NCI-H2196 (cell line): ENCODE results near the gene LRRN1.

Experiments
- DNase-seq: peaks from one replicate; lab custom pipeline; 2025; ENCODE audit not compliant: unreplicated experiment; lab: John Stamatoyannopoulos, UW

The LRRN1 gene

GRCh38 chr3:3799173-3800079 is at the start of gene LRRN1:
Gene LRRN1 (plus strand): TSS chr3:3799431. CDS start chr3:3844642, 45,211 bp downstream.
- no peak for DNase-seq

- no peak for DNase-seq
These were observed 45.8 kb upstream of the LRRN1 start for GRCh38 chr3:3753416-3753815.

DNA sequence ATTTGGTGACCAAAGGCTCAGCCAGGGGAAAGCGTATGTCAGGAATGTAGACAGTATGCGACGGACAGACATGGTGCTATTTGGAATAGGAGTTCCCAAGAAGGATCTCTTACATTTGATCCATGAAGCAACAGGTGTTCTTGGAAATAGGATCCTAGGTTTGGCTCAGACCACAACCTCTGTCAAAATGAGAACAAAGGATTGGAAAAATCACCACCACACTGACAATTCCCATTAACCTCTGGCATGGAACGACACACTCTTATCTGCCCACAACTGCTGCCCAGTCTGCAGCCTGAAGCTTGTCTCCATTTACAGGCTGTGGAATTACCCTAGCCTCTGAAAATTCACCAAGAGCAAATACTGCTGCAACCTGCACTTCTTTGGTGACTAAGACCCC is 33.6 kb upstream of the LRRN1 start:
- DNase-seq, result no peak

DNA sequence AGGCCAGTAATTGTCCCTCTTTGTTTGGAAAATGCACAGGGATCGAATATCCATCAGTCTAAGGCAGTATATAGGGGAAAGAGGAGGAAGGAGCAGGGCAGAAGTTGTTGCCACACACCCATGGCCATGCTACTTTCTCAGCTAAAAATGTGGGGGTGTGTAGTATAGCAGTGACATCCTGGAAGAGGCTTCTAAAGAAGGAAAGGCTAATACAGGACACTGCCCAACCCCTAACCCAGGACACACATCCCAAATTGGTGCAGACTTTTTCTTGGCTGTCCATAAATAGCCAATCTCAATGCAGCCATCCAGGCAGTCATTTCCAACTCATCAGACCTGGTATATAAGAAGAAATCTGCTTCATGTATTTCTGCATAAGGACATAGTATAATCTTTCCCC is 33.1 kb upstream of the LRRN1 start:
- DNase-seq, result no peak

- DNase-seq, result no peak
These were observed 28.1 kb upstream of the LRRN1 start for GRCh38 chr3:3771094-3771493.

DNA sequence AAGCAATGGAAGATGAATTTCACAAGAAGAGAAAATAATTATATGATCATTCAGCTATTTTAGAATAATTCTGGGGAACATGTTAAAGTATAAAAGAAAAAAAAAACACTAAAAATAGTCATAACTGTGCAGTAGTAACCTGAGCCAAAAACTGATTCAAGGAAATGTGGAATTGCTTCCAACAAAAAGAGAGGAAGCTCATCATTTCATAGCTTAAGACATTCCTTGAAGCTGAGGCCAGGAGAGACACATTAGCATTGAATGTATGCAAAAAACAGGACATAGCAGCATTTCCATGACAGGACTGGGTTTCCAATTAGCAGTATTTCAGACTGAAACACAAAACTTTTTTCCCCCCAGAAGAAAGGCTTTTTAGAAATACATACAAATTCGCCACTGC is 27.7 kb upstream of the LRRN1 start:
- no peak for DNase-seq

DNA sequence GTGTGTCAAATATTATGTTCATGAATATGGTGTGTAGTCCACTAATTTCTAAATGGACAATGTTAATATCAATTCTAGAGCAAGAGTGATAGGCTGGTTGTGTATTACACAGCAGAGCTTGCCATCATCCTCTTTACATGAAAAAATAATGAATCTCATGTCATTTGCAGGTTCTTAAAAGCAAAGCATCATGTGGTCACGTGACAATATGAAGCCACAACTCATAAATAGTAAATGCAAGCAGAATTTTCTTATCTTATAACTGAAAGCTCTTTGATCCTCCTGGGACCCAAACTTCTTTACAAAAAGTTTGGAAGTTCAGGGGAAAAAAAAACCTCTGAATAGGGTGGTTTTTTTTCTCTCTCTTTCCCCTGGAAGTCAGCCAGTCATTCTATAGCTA is 26.9 kb upstream of the LRRN1 start:
- DNase-seq, result no peak

- DNase-seq, result no peak
These were observed 26.3 kb upstream of the LRRN1 start for GRCh38 chr3:3772920-3773319.

DNA sequence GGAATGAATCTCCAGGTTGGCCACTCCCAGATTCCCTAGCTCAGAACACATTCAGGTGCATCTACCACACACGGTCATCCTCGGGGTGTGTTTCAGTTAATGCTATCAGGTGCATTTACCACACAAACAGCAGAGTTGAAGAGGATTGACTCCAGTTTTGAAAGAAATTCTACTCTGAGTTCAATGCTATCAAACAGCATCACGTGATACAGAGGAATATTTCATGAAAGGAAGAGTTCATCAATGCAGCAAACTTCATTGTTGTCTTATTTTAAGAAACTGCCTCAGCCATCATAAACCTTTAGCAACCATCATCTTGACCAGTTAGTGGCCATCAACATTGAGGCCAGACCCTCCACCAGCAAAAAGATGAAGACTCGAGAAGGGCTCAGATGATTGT is 22.6 kb upstream of the LRRN1 start:
- DNase-seq, result no peak

DNA sequence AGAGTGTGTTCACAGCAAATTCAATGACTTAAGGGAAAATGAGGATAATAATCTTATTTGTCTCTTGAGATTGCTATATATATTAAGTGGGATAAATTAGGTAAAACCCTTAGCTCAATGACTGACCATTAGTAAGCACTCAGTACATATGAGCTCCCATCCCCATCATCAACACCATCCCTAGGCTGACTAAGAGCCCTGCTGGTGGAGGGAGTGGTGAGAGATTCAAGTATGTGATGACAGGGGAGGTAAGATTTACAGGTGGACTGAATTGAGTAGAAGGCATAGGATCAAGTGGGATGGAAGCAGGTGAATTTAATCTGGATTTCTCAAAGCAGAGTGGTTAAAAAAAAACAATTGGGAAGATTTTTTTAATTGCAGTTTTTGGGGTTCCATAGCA is 21.0 kb upstream of the LRRN1 start:
- DNase-seq, result no peak

DNA sequence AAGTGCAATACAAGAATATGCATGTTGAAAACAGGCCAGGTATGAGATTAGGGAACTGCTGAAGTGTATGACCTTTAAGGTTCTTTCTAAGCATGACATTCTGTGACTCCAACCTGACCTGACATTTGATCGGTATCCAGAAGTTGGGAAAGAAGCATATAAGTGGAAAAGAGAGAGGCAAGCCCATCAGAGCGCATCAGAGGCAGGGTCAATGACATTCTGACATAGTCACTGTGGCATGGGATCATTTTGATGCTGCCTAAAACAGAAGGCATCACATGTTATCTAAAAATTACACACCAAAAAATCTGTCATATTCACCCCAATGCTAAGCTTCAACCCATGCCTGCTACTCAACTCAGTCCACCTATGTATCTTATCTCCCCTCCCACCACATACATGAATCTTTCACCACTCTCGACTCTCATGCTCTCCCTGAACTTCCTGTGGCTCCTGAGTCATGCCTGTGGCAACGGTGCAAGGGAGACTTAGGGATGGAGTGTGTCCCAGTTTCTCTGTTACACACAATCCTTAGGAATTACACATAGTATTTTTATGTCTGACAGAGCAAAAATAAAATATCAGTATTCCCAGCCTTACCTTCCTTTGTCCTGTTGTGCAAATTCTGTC is 20.5 kb upstream of the LRRN1 start:
- no peak for DNase-seq

DNA sequence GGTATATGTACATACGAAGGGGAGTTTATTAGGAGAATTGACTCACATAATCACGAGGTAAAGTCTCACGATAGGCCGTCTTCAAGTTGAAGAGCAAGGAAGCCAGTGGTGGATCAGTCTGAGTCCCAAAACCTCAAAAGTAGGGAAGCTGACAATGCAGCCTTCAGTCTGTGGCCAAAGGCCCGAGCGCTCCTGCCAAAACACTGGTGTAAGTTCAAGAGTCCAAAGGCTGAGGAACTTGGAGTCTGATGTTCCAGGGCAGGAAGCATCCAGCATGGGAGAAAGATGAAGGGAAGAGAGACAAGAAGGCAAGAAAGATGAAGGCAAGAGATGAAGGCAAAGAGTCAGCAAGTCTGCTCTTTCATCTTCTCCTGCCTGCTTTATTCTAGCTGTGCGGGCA is 16.8 kb upstream of the LRRN1 start:
- DNase-seq, result no peak

- DNase-seq, result no peak
These were observed 16.0 kb upstream of the LRRN1 start for GRCh38 chr3:3783210-3783609.

- DNase-seq, result no peak
These were observed 15.5 kb upstream of the LRRN1 start for GRCh38 chr3:3783696-3784095.

DNA sequence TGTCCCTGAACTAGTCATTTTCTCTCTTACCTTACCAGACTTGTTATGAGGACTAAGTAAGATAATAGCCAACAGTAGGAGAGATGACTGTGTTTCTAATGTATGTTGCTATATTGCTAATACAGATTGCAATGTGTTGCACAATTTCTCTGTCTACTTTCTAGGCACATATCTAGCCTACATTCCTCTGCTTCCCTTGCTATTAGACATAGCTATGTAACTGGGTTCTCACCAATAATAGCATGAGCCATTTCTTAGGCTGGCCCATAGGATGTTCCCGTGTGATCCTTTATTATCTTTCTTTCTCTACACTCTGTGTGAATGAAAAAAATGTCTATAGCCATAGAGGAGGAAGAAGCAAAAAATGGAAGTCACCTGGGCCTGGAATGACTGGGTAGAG is 6.8 kb upstream of the LRRN1 start:
- DNase-seq, result no peak

DNA sequence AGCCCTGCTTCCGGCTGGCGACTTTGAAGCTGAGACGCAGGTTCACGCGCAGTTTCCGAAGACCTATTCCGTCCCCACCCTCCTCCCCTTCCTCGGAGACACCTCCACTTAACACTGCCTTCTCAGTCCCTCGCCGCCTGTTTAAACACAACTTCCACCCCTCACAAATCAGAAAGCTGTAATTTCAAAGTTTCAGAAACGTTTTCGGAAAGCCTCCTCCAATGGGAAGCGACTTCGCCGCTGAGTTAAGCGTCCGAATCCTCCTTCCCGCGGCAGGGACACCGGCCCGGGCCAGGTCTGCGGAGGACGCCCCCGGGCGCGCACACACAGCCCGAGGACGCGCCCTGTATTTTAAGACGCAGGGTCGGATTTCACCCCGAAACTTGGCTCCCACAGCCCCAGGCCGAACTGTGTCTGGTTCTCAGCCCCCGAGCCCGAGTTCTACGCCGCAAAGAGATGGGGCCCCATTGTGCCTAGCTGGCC is 559 bp upstream of the LRRN1 start:
- no peak for DNase-seq

GRCh38 chr3:3800080-3800455 is 837 bp downstream of the LRRN1 start:
- DNase-seq, result no peak

DNA sequence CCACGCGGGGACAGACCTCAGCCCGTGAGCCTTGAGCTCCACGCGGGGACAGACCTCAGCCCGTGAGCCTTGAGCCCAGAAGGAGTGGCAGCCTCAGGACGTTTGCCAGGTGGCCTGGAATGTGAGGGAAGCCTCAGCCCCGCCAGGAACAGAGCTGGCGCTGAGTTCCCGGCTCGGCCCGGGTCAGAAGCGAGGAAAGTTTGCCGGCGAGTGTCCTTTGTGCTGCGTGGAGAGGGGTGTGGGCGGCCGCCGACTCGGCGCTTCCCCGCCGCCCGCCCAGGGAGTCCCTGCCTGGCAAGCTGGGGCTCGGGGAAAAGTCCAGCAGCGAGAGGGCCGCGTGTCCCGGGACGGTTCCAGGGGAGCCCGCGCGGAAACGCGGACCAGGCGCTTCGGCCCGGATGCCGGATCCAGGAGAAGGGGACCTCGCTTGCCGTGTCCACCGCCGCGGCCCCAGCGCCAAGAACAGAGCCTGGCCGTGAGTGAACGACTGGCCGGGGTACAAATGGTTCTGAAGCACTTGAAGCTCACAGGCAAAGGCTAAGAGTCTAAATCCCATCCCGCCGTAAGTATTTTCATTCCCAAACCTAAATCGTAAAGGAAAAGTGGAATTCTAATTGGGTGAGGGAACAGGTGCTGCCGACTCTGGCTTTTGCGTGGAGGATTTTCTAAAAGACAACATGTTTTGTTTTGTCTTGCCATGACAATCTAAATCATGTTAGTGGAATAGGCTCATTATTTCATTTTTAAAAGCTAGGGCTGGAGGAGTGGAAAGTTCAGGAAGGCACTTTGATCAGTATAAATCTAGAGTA is 1.7 kb downstream of the LRRN1 start:
- DNase-seq, result no peak

GRCh38 chr3:3801494-3801841 is 2.2 kb downstream of the LRRN1 start:
- DNase-seq, result no peak

- no peak for DNase-seq
These were observed 2.8 kb downstream of the LRRN1 start for GRCh38 chr3:3802046-3802445.

DNA sequence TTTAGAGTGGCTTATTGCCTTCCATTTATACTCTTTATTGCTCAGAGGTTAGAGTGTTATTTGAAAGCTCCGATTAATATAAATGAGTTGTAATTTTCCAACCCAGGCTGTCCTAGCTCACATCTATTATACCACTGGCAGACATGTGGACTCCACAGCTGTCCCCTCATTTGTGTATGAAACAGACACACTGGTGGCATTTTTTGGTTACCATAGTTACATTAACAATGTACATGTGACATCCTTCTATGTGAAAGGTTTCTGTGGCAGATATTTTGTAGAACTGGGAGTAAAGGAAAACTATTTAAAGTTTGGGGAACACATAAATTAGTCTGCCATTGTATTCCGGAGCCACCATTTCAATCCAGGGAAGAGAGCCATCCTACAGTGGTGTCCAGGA is 5.3 kb downstream of the LRRN1 start:
- DNase-seq, result no peak

GRCh38 chr3:3806092-3806491 is 6.9 kb downstream of the LRRN1 start:
- DNase-seq, result no peak
